K562 (cell line): ENCODE measurements around the gene PRPSAP1. TPM values are rescaled to one million over a fixed set of nuclear protein-coding genes. Genes with fewer than 3 reads are reported as not detected.

Experiments used
- ATF1 ChIP-seq, 2 experiments: fragments of 450-650 bp in 1 of 2; IDR thresholded peaks; 2 replicates each; pipeline ENCODE4 v1.6.1; 2016; ENCODE audit warnings: missing compliant biosample characterization in 1 of 2, missing genetic modification characterization in 1 of 2
- BCL6 ChIP-seq: fragments of 250-450 bp; sonication (Bioruptor Pico); IDR thresholded peaks from 2 replicates; pipeline ENCODE4 v1.4.0; 2020
- BMI1 ChIP-seq: fragments of 150-350 bp; IDR thresholded peaks from 2 replicates; pipeline ENCODE4 v1.6.1; 2014; ENCODE audit warnings: low read length
- CXXC5 ChIP-seq: fragments of 250-450 bp; sonication (Bioruptor Pico); IDR thresholded peaks from 2 replicates; pipeline ENCODE4 v1.8.0; 2022; ENCODE audit warnings: inconsistent platforms, mild to moderate bottlenecking, moderate library complexity
- EWSR1 ChIP-seq: fragments of 450-650 bp; IDR thresholded peaks from 2 replicates; pipeline ENCODE4 v1.6.1; 2018; ENCODE audit warnings: borderline replicate concordance, mild to moderate bottlenecking, low read depth, moderate library complexity; ENCODE audit not compliant: partially characterized antibody
- FOXA3 ChIP-seq, 2 experiments: fragments of 450-650 bp in 1 of 2; sonication (generic) in 1 of 2; formaldehyde crosslinking; IDR thresholded peaks in 1 of 2; conservative IDR thresholded peaks in 1 of 2; 2 replicates each; pipeline versions ENCODE4 v1.4.0 to v1.8.0; 2020 to 2022; ENCODE audit warnings: mild to moderate bottlenecking in 2 of 2, missing genetic modification reagents in 1 of 2
- JUN ChIP-seq, 2 experiments: sonication (generic) in 1 of 2; formaldehyde crosslinking in 1 of 2; IDR thresholded peaks; 2 replicates each; pipeline versions ENCODE4 v1.6.1 to v1.8.0; 2012 to 2022; ENCODE audit warnings: borderline replicate concordance in 2 of 2, mild to moderate bottlenecking in 2 of 2, improper control_type of control experiment in 1 of 2, low read depth in 1 of 2, low read length in 1 of 2, missing genetic modification reagents in 1 of 2
- KLF1 ChIP-seq: fragments of 450-650 bp; IDR thresholded peaks from 2 replicates; pipeline ENCODE4 v1.6.1; 2016; ENCODE audit warnings: missing genetic modification characterization, missing compliant biosample characterization
- KLF6 ChIP-seq: fragments of 250-450 bp; sonication (Bioruptor Pico); IDR thresholded peaks from 2 replicates; pipeline ENCODE4 v1.4.0; 2020; ENCODE audit warnings: mild to moderate bottlenecking, moderate library complexity, borderline replicate concordance
- LEF1 ChIP-seq: fragments of 450-650 bp; IDR thresholded peaks from 2 replicates; pipeline ENCODE4 v1.6.1; 2016; ENCODE audit warnings: mild to moderate bottlenecking
- PHB2 ChIP-seq: fragments of 450-650 bp; IDR thresholded peaks from 2 replicates; pipeline ENCODE4 v1.6.1; 2017; ENCODE audit warnings: low read depth
- POU5F1 ChIP-seq: fragments of 150-350 bp; IDR thresholded peaks from 2 replicates; pipeline ENCODE4 v1.6.1; 2014; ENCODE audit warnings: borderline replicate concordance, low read length, low read depth, mild to moderate bottlenecking; ENCODE audit not compliant: partially characterized antibody
- SMAD2 ChIP-seq: fragments of 150-350 bp; IDR thresholded peaks from 2 replicates; pipeline ENCODE4 v1.6.1; 2014; ENCODE audit warnings: low read depth, mild to moderate bottlenecking, low read length
- TSC22D4 ChIP-seq: fragments of 450-650 bp; IDR thresholded peaks from 2 replicates; pipeline ENCODE4 v1.6.1; 2016; ENCODE audit warnings: missing genetic modification characterization, missing biosample characterization, control low read depth
- ZBED1 ChIP-seq: IDR thresholded peaks from 2 replicates; pipeline ENCODE4 v1.6.1; 2014
- ZBTB8A ChIP-seq: fragments of 450-650 bp; IDR thresholded peaks from 2 replicates; pipeline ENCODE4 v1.6.1; 2018; ENCODE audit warnings: mild to moderate bottlenecking, moderate library complexity; ENCODE audit not compliant: partially characterized antibody
- ZFP30 ChIP-seq: fragments of 250-450 bp; sonication (Bioruptor Pico); IDR thresholded peaks from 2 replicates; pipeline ENCODE4 v1.8.0; 2022; ENCODE audit warnings: moderate library complexity, mild to moderate bottlenecking, inconsistent platforms, borderline replicate concordance
- ZNF175 ChIP-seq: fragments of 200-800 bp; sonication (Bioruptor generic); IDR thresholded peaks from 2 replicates; pipeline ENCODE4 v1.6.1; 2016; ENCODE audit warnings: low read depth, mild to moderate bottlenecking, missing genetic modification characterization, missing compliant biosample characterization
- ZNF217 ChIP-seq: sonication (generic); formaldehyde crosslinking; IDR thresholded peaks from 2 replicates; pipeline ENCODE4 v1.8.0; 2022; ENCODE audit warnings: mild to moderate bottlenecking, missing genetic modification reagents
- ZNF436 ChIP-seq: fragments of 250-450, 450-650 bp; sonication (Bioruptor Pico); formaldehyde crosslinking; IDR thresholded peaks from 2 replicates; pipeline ENCODE4 v1.7.0; 2020; ENCODE audit warnings: mild to moderate bottlenecking
- ZNF695 ChIP-seq: fragments of 450-650 bp; formaldehyde crosslinking; IDR thresholded peaks from 2 replicates; pipeline ENCODE4 v1.4.0; 2020; ENCODE audit warnings: mild to moderate bottlenecking, moderate library complexity
- ZNF785 ChIP-seq: fragments of 250-450 bp; sonication (Bioruptor Pico); IDR thresholded peaks from 2 replicates; pipeline ENCODE4 v1.4.0; 2020; ENCODE audit warnings: mild to moderate bottlenecking
- ZZZ3 ChIP-seq: fragments of 450-650 bp; IDR thresholded peaks from 2 replicates; pipeline ENCODE4 v1.6.1; 2016; ENCODE audit warnings: antibody characterized with exemption, mild to moderate bottlenecking, moderate library complexity
- polyA plus RNA-seq, 8 experiments: library from polyadenylated mRNA; depleted of rRNA in 4 of 8; stranded (reverse) in 5 of 8; unstranded in 3 of 8; fragments of >200 nt; fragmentation: Nextera tagmentation in 2 of 8; fragmentation: Illumina TruSeq in 1 of 8; extraction: Ambion mirVana in 2 of 8; extraction: Trizol in 1 of 8; gene quantifications; 2 replicates each; pipeline versions ENCODE4 v1.2.1 to v1.2.3, GENCODE V29; 2011 to 2014; ENCODE audit warnings: inconsistent platforms in 1 of 8, missing spikeins in 1 of 8
- total RNA-seq, 7 experiments: library from RNA; depleted of rRNA in 6 of 7; stranded (reverse); fragments of >200 nt in 6 of 7; fragmentation: Illumina TruSeq in 2 of 7; extraction: Trizol in 2 of 7; gene quantifications; 2 replicates each; pipeline versions ENCODE4 v1.2.1 to v1.2.3, GENCODE V29; 2011 to 2021; ENCODE audit warnings: low replicate concordance in 1 of 7
- TF ChIP-seq, protein P1 (sequence below): fragments of 250-450 bp; sonication (Bioruptor Pico); IDR thresholded peaks from 2 replicates; pipeline ENCODE4 v1.5.0; 2021; ENCODE audit warnings: mild to moderate bottlenecking, moderate library complexity
- TF ChIP-seq, protein P2 (sequence below): fragments of 250-450 bp; sonication (Bioruptor Pico); IDR thresholded peaks from 2 replicates; pipeline ENCODE4 v1.5.0; 2021

The PRPSAP1 gene
- total and polyA plus RNA-seq, 9 of the 15 experiments (the other 6 are each of a cell fraction or from before 2014, with no cell fraction given): 21.9 to 77.1 (median 40.8) TPM

DNA sequence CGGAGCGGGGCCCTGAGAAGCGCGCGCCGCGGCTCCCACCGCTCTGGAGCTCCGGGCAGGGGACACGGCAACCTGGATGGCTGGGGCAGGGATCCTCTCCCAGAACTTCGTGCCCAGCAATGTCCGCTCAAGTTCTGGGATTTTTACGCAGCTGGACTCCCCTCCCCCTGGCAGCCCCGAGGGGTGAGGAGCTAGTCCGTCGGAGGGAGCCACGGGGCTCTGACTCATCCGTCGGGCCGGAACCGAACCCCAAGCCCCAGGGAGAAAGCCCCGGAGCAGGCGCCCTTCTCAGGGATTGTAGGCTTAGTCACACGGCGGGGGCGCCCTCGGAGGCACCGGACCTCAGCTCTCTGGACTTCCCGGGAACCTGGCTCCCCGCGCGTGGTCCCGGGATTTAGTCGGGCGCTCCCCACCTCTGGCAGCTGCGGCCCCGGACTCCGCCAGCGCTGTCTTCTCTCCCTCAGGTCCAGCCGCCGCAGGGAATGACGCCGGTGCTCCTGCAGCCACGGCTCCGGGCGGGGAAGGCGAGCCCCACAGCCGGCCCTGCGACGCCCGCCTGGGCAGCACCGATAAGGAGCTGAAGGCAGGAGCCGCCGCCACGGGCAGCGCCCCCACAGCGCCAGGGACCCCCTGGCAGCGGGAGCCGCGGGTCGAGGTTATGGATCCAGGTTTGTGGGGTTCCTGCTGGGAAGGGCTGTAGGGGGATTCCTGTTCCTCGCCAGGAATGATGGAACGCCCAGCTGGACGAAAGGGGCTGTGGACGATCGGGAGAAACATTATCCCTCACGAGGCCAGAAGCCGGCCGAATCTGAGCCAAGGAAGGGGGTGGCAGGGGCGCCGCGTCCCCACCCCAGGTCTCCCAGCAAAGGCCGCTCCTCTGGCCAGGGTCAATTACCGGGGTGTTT, 31.5 kb upstream of the PRPSAP1 start (continued):
- no peak for TF ChIP-seq ZNF785
- TF ChIP-seq ZNF436 (CRISPR knock-in tag): no peak
- no peak for TF ChIP-seq CXXC5 (CRISPR knock-in tag)
- TF ChIP-seq ZFP30: no peak
- no peak for TF ChIP-seq KLF1 (tag)
- TF ChIP-seq ZNF217 (CRISPR knock-in tag): no peak
- TF ChIP-seq SMAD2: no peak
- no peak for TF ChIP-seq PHB2
- no peak for TF ChIP-seq ZBTB8A
- TF ChIP-seq JUN (IDR thresholded peaks at IDR 0.05; ENCODE audit: borderline replicate concordance, low read depth, low read length): no peak
- no peak; the same call in 1 of the 2 replicates for TF ChIP-seq JUN (CRISPR knock-in tag; IDR thresholded peaks at IDR 0.05; ENCODE audit: borderline replicate concordance)
- no peak for TF ChIP-seq ZBED1
- no peak for TF ChIP-seq BMI1
- TF ChIP-seq POU5F1: no peak
- TF ChIP-seq KLF6: no peak
- TF ChIP-seq ZZZ3: no peak
- TF ChIP-seq EWSR1: no peak
- TF ChIP-seq, protein P1, sequence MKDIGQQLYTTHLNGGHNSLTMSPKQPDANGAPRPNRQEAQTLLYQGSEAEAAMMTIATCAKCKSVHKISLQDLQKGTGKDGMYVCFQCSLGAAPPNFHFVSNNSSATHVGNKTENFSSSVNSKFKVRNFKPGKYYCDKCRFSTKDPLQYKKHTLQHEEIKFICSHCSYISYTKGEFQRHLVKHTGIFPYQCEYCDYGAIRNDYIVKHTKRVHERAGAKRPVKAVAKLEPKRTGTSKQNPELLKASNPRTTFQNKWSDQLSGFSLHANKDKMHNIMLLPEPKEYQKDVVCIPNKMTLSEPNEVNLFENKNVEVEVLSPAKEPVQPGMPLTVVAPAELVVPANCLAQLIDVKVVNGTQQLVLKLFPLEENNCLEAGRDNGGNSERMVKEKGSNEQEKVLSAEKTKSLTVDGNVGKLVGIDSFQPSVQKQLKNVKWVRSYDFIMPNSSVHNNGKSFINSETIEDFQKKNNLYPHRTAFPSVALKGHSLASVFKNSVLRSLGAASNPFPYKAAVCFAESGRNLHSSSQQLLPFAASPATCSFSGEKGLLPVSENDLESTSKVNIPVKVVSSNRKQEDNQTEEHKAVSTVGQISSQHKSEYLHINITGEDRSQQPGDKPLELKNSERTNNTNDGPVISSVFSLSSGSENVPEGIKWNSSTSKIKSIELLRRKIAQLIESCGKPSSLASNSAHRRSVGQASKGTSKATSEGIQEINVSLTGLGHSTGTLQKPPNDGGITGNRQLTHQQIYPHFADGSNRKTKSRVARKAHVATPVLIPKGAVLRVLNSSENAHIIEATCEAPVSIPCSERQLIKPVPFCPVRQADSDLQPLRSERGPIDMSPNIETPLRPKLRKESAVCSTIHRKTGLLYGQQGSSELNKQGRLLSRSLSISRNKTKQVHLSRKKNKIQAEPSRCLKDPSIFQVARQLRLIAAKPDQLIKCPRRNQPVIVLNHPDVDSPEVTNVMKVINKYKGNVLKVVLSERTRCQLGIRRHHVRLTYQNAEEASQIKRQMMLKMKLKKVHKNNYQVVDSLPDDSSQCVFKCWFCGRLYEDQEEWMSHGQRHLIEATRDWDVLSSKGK: no peak
- TF ChIP-seq, protein P2, sequence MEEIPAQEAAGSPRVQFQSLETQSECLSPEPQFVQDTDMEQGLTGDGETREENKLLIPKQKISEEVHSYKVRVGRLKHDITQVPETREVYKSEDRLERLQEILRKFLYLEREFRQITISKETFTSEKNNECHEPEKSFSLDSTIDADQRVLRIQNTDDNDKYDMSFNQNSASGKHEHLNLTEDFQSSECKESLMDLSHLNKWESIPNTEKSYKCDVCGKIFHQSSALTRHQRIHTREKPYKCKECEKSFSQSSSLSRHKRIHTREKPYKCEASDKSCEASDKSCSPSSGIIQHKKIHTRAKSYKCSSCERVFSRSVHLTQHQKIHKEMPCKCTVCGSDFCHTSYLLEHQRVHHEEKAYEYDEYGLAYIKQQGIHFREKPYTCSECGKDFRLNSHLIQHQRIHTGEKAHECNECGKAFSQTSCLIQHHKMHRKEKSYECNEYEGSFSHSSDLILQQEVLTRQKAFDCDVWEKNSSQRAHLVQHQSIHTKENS (CRISPR knock-in tag): no peak
- TF ChIP-seq LEF1: no peak
- no peak for TF ChIP-seq ZNF175 (CRISPR knock-in tag)
- no peak for TF ChIP-seq TSC22D4 (tag)
- TF ChIP-seq ZNF695 (CRISPR knock-in tag): no peak
- no peak for TF ChIP-seq ATF1 (CRISPR knock-in tag; IDR thresholded peaks at IDR 0.05)
- TF ChIP-seq ATF1 (tag; IDR thresholded peaks at IDR 0.05): no peak; the same call in 1 of the 2 replicates
- TF ChIP-seq BCL6 (CRISPR knock-in tag): no peak
- 0 out of 4 replicates have a peak, but pooled peaks of 1 of the 2 experiments have one; percentile 25 for TF ChIP-seq FOXA3 (CRISPR knock-in tag; conservative IDR thresholded peaks at IDR 0.05 in 1 of 2, IDR thresholded peaks at IDR 0.05 in 1 of 2)
